Ishikawa (cell line): ENCODE measurements around the gene ZNF532.

ENCODE experiments used
- CEBPB ChIP-seq: IDR thresholded peaks from 2 replicates; pipeline ENCODE4 v1.6.1; 2012
- EP300 ChIP-seq: IDR thresholded peaks from 2 replicates; pipeline ENCODE4 v1.6.1; 2012; ENCODE audit warnings: borderline replicate concordance
- NFIC ChIP-seq: IDR thresholded peaks from 2 replicates; pipeline ENCODE4 v1.6.1; 2012
- RAD21 ChIP-seq: IDR thresholded peaks from 2 replicates; pipeline ENCODE4 v1.6.1; 2012; ENCODE audit warnings: low read depth
- TAF1 ChIP-seq: IDR thresholded peaks from 2 replicates; pipeline ENCODE4 v1.6.1; 2012; ENCODE audit warnings: low read depth, mild to moderate bottlenecking
- YY1 ChIP-seq: IDR thresholded peaks from 2 replicates; pipeline ENCODE4 v1.6.1; 2012; ENCODE audit warnings: low read depth
- TF ChIP-seq, protein P1 (sequence below): IDR thresholded peaks from 2 replicates; pipeline ENCODE4 v1.6.1; 2012; ENCODE audit warnings: low read depth, mild to moderate bottlenecking
- TF ChIP-seq, protein P2 (sequence below): IDR thresholded peaks from 2 replicates; pipeline ENCODE4 v1.6.1; 2012

DNA sequence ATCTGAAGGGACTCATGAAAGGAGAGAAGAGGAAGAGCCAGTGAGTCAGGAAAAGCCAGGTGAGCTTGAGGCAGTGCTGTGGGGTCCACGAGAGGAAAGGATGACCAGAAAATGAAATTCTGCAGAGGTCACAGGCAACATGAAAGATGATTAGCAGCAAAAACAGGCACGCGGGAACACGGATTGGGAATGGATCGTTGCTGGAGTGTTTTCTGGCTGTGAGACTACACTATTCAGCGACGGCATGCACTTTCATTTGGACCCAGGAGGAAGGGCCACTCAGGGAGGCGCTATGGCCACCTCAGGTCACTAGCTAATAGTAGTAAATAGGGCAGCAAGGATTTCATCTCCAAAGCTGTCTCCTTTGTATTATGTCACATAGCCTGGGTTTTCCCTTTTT, 44.8 kb downstream of the ZNF532 start:
- TF ChIP-seq TAF1: no peak
- TF ChIP-seq, protein P1, sequence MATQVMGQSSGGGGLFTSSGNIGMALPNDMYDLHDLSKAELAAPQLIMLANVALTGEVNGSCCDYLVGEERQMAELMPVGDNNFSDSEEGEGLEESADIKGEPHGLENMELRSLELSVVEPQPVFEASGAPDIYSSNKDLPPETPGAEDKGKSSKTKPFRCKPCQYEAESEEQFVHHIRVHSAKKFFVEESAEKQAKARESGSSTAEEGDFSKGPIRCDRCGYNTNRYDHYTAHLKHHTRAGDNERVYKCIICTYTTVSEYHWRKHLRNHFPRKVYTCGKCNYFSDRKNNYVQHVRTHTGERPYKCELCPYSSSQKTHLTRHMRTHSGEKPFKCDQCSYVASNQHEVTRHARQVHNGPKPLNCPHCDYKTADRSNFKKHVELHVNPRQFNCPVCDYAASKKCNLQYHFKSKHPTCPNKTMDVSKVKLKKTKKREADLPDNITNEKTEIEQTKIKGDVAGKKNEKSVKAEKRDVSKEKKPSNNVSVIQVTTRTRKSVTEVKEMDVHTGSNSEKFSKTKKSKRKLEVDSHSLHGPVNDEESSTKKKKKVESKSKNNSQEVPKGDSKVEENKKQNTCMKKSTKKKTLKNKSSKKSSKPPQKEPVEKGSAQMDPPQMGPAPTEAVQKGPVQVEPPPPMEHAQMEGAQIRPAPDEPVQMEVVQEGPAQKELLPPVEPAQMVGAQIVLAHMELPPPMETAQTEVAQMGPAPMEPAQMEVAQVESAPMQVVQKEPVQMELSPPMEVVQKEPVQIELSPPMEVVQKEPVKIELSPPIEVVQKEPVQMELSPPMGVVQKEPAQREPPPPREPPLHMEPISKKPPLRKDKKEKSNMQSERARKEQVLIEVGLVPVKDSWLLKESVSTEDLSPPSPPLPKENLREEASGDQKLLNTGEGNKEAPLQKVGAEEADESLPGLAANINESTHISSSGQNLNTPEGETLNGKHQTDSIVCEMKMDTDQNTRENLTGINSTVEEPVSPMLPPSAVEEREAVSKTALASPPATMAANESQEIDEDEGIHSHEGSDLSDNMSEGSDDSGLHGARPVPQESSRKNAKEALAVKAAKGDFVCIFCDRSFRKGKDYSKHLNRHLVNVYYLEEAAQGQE: no peak
- no peak for TF ChIP-seq RAD21
- no peak for TF ChIP-seq NFIC
- TF ChIP-seq EP300: no peak
- no peak for TF ChIP-seq CEBPB
- TF ChIP-seq, protein P2, sequence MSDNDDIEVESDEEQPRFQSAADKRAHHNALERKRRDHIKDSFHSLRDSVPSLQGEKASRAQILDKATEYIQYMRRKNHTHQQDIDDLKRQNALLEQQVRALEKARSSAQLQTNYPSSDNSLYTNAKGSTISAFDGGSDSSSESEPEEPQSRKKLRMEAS: no peak
- TF ChIP-seq YY1: no peak
